SK-N-SH treated with all-trans-retinoic acid at 6 μM for 48 hours (cell line): ENCODE data around the gene GGTA1.

Experiments used
- BACH2 ChIP-seq: fragments of 250-450 bp; sonication (Bioruptor Pico); IDR thresholded peaks from 2 replicates; pipeline ENCODE4 v1.9.0; 2021; ENCODE audit warnings: mild to moderate bottlenecking, borderline replicate concordance
- CREB5 ChIP-seq: fragments of 250-450 bp; sonication (Bioruptor Pico); IDR thresholded peaks from 2 replicates; pipeline ENCODE4 v1.5.1; 2020; ENCODE audit warnings: low read depth, mild to moderate bottlenecking, moderate library complexity
- CSRNP3 ChIP-seq: fragments of 250-450 bp; sonication (Bioruptor Pico); IDR thresholded peaks from 2 replicates; pipeline ENCODE4 v1.5.1; 2021; ENCODE audit warnings: mild to moderate bottlenecking, moderate library complexity
- PATZ1 ChIP-seq: fragments of 250-450 bp; sonication (Bioruptor Pico); IDR thresholded peaks from 2 replicates; pipeline ENCODE4 v1.8.0; 2020; ENCODE audit warnings: mild to moderate bottlenecking, moderate library complexity, borderline replicate concordance
- POU6F1 ChIP-seq: fragments of 250-450 bp; sonication (Bioruptor Pico); IDR thresholded peaks from 2 replicates; pipeline ENCODE4 v1.8.0; 2021; ENCODE audit warnings: low read depth, mild to moderate bottlenecking, moderate library complexity, borderline replicate concordance
- PPARA ChIP-seq: fragments of 250-450 bp; sonication (Bioruptor Pico); IDR thresholded peaks from 2 replicates; pipeline ENCODE4 v1.5.0; 2020; ENCODE audit warnings: mild to moderate bottlenecking, borderline replicate concordance
- TCF4 ChIP-seq: fragments of 250-450 bp; sonication (Bioruptor Pico); IDR thresholded peaks from 2 replicates; pipeline ENCODE4 v1.8.0; 2021; ENCODE audit warnings: mild to moderate bottlenecking, moderate library complexity, borderline replicate concordance
- ZC3H10 ChIP-seq: fragments of 250-450 bp; sonication (Bioruptor Pico); IDR thresholded peaks from 2 replicates; pipeline ENCODE4 v1.5.1; 2021; ENCODE audit warnings: mild to moderate bottlenecking, moderate library complexity
- ZFP3 ChIP-seq: fragments of 250-450 bp; sonication (Bioruptor Pico); IDR thresholded peaks from 2 replicates; pipeline ENCODE4 v1.5.0; 2020; ENCODE audit warnings: mild to moderate bottlenecking, moderate library complexity
- ZFP30 ChIP-seq: fragments of 450-650 bp; formaldehyde crosslinking; IDR thresholded peaks from 2 replicates; pipeline ENCODE4 v1.5.0; 2022; ENCODE audit warnings: mild to moderate bottlenecking, moderate library complexity
- ZNF70 ChIP-seq: fragments of 450-650 bp; formaldehyde crosslinking; IDR thresholded peaks from 2 replicates; pipeline ENCODE4 v1.5.0; 2020; ENCODE audit warnings: mild to moderate bottlenecking, moderate library complexity
- ZNF8 ChIP-seq: fragments of 450-650 bp; formaldehyde crosslinking; IDR thresholded peaks from 2 replicates; pipeline ENCODE4 v1.5.0; 2020; ENCODE audit warnings: mild to moderate bottlenecking, moderate library complexity

- TF ChIP-seq CSRNP3 (CRISPR knock-in tag): no peak
- TF ChIP-seq ZFP3: no peak
- no peak for TF ChIP-seq ZFP30 (CRISPR knock-in tag)
- TF ChIP-seq POU6F1: no peak
- no peak for TF ChIP-seq PATZ1 (CRISPR knock-in tag)
- TF ChIP-seq CREB5 (CRISPR knock-in tag): no peak
- TF ChIP-seq ZNF70: no peak
- TF ChIP-seq ZNF8 (CRISPR knock-in tag): no peak
- TF ChIP-seq BACH2 (CRISPR knock-in tag): no peak
- TF ChIP-seq ZC3H10 (CRISPR knock-in tag): no peak
- no peak for TF ChIP-seq PPARA (CRISPR knock-in tag)
- TF ChIP-seq TCF4 (CRISPR knock-in tag): no peak
Observed at GRCh38 chr9:121459513-121459912, 40.1 kb downstream of the GGTA1 start.
